ENCODE measurements around the gene COA7. TPM values are rescaled to one million over a fixed set of nuclear protein-coding genes. Genes with fewer than 3 reads are reported as not detected.

COA7 gene
- total RNA-seq, 1 donor from 2014 or later, result 9.8 TPM

DNA sequence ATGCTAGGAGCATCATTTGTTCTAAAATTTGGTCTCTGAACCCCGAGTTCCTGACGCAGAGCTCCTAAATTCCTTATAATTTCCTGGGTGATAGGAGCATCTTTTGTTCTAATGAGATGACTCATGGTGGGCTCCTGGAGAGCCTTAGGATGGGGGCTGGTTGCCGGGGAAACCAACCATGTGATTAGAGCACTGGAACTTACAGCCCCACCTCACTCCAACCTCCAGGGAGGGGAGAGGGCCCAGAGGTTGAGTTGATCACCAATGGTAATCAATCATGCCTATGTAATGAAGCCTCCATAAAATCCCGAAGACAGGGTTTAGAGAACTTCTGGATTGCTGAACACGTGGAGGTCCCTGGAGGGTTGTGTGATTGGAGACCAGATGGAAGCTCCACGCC is 57.5 kb downstream of the COA7 start:
- Histone ChIP-seq H3K4me1 (no peaks in the 10 kb centered on the region), H3K27ac (no peak overlapping the region), H3K9me3 (no peaks in the 10 kb centered on the region), H3K4me3 (no peak overlapping the region), H3K36me3 (no peaks in the 10 kb centered on the region), H3K27me3 (no peaks in the 10 kb centered on the region)
- intact Hi-C loops (cut with DNase I), result no loop called here
- TF ChIP-seq, protein P1, sequence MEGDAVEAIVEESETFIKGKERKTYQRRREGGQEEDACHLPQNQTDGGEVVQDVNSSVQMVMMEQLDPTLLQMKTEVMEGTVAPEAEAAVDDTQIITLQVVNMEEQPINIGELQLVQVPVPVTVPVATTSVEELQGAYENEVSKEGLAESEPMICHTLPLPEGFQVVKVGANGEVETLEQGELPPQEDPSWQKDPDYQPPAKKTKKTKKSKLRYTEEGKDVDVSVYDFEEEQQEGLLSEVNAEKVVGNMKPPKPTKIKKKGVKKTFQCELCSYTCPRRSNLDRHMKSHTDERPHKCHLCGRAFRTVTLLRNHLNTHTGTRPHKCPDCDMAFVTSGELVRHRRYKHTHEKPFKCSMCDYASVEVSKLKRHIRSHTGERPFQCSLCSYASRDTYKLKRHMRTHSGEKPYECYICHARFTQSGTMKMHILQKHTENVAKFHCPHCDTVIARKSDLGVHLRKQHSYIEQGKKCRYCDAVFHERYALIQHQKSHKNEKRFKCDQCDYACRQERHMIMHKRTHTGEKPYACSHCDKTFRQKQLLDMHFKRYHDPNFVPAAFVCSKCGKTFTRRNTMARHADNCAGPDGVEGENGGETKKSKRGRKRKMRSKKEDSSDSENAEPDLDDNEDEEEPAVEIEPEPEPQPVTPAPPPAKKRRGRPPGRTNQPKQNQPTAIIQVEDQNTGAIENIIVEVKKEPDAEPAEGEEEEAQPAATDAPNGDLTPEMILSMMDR (IDR thresholded peaks at IDR 0.05), result no peak
- TF ChIP-seq POLR2AphosphoS5 (IDR thresholded peaks at IDR 0.05; ENCODE audit: insufficient read depth in 1 of 2, low read depth in 1 of 2) (no peak), POLR2A (IDR thresholded peaks at IDR 0.05) (no peak)
- no peak for DNase-seq (ENCODE audit: extremely low spot score in 2 of 2)

DNA sequence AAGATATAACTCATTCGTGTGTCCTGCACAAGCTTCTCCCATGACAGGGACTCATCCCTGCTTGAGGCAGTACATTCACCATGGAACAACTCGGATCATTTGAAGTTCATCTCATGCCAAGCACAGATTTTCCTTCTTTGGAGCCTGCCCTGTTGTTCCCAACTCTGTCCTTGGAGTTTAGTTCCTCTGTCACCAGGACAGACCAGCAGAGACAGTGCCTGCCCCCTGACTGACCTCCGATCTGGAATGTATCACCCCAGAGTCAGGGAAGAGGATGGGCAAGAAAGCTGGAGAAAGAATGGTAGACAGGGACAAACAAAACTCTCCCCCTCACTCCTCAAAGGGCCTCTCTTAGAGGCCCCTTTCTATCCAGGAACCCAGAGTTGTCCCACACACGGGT is 60.2 kb downstream of the COA7 start:
- Histone ChIP-seq H3K36me3 (no peaks in the 10 kb centered on the region), H3K9me3 (no peaks in the 10 kb centered on the region), H3K27ac (no peak overlapping the region), H3K4me3 (no peak overlapping the region), H3K27me3 (peaks cover 4% of the 10 kb centered on the region), H3K4me1 (peaks cover 9% of the 10 kb centered on the region)
- DNase-seq (ENCODE audit: extremely low spot score in 2 of 2), result peak in 1 of 2 donors; percentile 37
- TF ChIP-seq, protein P1 (IDR thresholded peaks at IDR 0.05), result no peak
- TF ChIP-seq POLR2AphosphoS5 (IDR thresholded peaks at IDR 0.05; ENCODE audit: insufficient read depth in 1 of 2, low read depth in 1 of 2), result no peak
- no peak for TF ChIP-seq POLR2A (IDR thresholded peaks at IDR 0.05)
- intact Hi-C loops (cut with DNase I), result no loop called here

DNA sequence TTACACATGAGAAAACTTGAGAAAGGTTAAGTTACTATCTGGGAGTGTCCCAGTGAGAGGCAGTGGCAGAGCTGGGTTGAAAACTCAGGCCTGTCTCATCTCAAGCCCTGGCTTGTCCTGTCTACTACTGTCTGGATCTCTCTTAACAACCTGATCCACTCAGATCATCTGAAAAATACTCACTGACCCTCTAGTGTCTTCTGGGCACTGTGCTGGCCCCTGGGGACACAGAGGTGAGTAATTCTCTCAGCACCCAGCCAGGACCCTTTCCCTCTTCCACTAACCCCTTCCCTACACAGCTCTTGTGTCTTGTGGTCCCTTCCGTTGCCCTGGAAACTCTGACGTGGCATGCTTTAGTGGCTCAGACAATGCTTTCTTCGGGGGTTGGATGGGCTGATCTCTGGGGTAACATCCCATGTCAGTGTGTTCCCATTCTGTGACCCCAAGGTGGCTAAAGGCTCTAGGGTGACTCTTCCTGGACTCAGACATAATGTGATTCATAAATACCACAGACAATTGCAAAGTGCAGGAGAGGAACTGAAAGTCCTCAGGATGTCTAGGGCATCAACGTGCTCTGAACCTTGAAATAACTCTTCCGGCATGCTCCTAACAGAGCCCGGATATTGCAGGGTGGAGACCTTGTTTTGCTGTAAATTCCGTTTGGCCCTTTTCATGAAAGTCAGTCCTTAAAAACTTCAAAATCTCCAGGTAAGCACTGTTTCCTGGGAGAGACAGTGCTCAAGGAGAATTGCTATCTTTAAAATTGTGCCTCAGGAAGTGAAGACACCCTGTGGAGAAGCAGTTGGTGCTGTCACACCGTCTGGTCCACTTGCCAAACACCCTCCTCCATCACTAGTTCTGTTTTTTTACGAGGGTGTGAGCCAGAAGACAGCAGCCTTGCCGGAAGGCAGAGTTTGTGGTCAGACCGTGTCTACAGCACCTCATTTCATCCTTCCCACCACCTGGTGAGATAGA is 61.1 kb downstream of the COA7 start:
- no peak overlapping the region for H3K4me3 ChIP-seq
- DNase-seq (ENCODE audit: extremely low spot score in 2 of 2), result peak in 1 of 2 donors; percentile 47
- H3K4me1 ChIP-seq, result peaks cover 15% of the 10 kb centered on the region
- TF ChIP-seq POLR2AphosphoS5 (IDR thresholded peaks at IDR 0.05; ENCODE audit: insufficient read depth in 1 of 2, low read depth in 1 of 2) (no peak), POLR2A (IDR thresholded peaks at IDR 0.05) (no peak)
- TF ChIP-seq, protein P1 (IDR thresholded peaks at IDR 0.05), result no peak
- peaks cover 4% of the 10 kb centered on the region for H3K27me3 ChIP-seq
- intact Hi-C loops (cut with DNase I), result no loop called here
- no peaks in the 10 kb centered on the region for H3K9me3 ChIP-seq
- peak overlapping the region; percentile 27 for H3K27ac ChIP-seq
- H3K36me3 ChIP-seq, result no peaks in the 10 kb centered on the region

DNA sequence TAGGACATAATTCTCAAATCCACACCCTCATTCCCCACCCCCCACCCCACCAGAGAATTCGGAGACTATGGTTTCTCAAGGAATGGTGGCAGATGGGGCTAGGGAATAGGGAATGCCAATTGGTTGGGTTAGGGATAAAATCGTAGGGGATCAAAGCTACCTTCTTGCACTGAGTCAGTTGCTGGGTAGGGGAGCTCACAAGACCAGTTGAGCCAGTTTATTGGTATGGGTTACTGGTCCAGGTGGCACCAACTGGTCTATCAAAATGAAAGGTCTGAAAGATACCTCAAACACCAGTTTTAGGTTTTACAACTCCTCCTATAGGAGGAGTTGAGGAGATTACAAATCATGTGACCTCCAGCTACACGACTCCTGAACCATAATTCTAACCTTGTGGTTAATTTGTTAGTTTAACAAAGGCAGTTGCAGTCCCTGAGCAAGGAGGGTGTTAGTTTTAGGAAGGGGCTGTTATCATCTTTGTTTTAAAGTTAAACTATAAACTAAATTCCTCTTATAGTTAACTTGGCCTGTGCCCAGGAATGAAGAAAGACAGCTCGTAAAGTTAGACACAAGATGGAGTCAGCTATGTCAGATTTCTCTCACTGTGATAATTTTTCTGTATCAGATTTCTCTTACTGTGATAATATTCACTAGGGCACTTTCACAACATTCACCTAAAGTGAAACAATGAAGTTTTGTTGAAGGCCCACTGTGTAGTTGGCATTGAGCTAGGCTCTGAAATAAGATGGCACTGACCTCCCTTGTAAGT is 62.6 kb downstream of the COA7 start:
- Histone ChIP-seq H3K4me3 (no peak overlapping the region), H3K4me1 (peaks cover 15% of the 10 kb centered on the region), H3K27me3 (peaks cover 4% of the 10 kb centered on the region), H3K27ac (no peak overlapping the region), H3K36me3 (no peaks in the 10 kb centered on the region), H3K9me3 (no peaks in the 10 kb centered on the region)
- TF ChIP-seq POLR2AphosphoS5 (IDR thresholded peaks at IDR 0.05; ENCODE audit: insufficient read depth in 1 of 2, low read depth in 1 of 2) (no peak), POLR2A (IDR thresholded peaks at IDR 0.05) (no peak)
- TF ChIP-seq, protein P1 (IDR thresholded peaks at IDR 0.05), result no peak
- no peak for DNase-seq (ENCODE audit: extremely low spot score in 2 of 2)
- intact Hi-C loops (cut with DNase I), result no loop called here

Small RNAs within 50 kb of the gene (small RNA-seq; reads per million reads assigned to genes)
- not detected for gene RN7SL62P

Other genes starting within 250 kb of the COA7 start
- gene TUT4, start 145.3 kb downstream of the COA7 start, total RNA-seq, result 78.1 TPM
- gene GPX7, start 96.0 kb downstream of the COA7 start, total RNA-seq, result 9.8 TPM
- 3.2 TPM for gene SHISAL2A, start 65.2 kb downstream of the COA7 start, total RNA-seq
- gene ZYG11B, start 28.1 kb upstream of the COA7 start, total RNA-seq, result 30.4 TPM
- gene ZYG11A, start 144.4 kb upstream of the COA7 start, total RNA-seq, result 0.74 TPM
- 90.8 TPM for gene ECHDC2, start 223.4 kb upstream of the COA7 start, total RNA-seq
- gene SCP2, start 228.9 kb upstream of the COA7 start, total RNA-seq, result 61.9 TPM

Measured in vagina (tissue), 2 donors.